Omental fat pad (tissue), 4 donors: ENCODE data around the gene SUPT3H. TPM values are rescaled to one million over a fixed set of nuclear protein-coding genes. Genes with fewer than 3 reads are reported as not detected.

Experiments used
- ATAC-seq: fragments of 150-250 bp; one replicate; pipeline ENCODE4 v1.9.1; 2016; ENCODE audit warnings: mild to moderate bottlenecking, moderate library complexity; ENCODE audit not compliant: low FRiP score
- DNase-seq: peaks from one replicate; pipeline ENCODE4 v3.0.0-alpha.2; 2019; ENCODE audit warnings: low spot score
- total RNA-seq, 4 donors: library from RNA; depleted of rRNA; stranded (reverse); fragments of >200 nt; gene quantifications; one replicate each; pipeline ENCODE4 v1.1.0, GENCODE V29; 2016
- TF ChIP-seq, protein P1 (sequence below), 3 donors: fragments of 450-650 bp; IDR thresholded peaks; one replicate each; pipeline ENCODE4 v1.5.1; 2016 to 2017; ENCODE audit warnings: antibody characterized with exemption in 3 of 3, mild to moderate bottlenecking in 3 of 3, moderate library complexity in 2 of 3

SUPT3H gene
- total RNA-seq, 4 donors from 2014 or later, result 2.2 to 8.4 (median 5.2) TPM

DNA sequence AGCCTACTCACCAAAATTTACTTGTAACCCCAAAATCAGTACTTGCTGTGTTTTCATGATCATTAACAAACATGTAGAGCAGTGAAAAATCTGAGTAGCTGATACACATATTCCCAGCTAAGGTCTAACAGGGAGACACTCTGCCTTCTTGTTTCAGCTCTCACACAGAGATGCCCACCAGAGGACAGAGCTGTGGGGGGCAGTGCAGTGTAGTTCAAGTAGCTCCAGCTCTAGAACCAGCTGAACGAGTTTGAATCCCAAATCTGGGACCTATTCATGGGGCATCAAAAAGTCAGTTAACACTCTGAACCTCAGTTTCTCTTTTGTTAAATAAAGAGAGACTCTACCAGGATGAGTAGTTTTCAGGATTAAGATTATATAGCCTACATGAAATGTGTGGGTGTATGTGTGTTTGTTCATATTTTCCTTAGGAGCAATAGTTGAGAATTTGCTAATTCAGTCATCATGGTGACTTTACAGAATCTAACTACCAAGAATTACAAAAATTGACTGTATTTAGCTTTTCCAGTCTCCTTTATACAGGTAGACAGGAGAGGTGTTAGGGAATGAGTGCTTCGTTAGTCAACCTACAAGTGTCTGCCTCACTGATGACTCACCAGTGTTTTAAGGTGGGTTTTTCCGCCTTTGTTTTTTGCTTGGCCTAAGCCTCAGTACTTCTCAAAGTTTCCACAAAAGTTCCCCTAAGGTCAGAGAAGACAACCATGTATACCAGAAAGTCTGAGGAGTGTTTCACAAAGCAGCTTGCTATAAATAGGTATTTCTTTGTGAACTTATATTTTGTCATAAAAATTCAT lies 213.6 kb downstream of the SUPT3H start:
- TF ChIP-seq, protein P1, sequence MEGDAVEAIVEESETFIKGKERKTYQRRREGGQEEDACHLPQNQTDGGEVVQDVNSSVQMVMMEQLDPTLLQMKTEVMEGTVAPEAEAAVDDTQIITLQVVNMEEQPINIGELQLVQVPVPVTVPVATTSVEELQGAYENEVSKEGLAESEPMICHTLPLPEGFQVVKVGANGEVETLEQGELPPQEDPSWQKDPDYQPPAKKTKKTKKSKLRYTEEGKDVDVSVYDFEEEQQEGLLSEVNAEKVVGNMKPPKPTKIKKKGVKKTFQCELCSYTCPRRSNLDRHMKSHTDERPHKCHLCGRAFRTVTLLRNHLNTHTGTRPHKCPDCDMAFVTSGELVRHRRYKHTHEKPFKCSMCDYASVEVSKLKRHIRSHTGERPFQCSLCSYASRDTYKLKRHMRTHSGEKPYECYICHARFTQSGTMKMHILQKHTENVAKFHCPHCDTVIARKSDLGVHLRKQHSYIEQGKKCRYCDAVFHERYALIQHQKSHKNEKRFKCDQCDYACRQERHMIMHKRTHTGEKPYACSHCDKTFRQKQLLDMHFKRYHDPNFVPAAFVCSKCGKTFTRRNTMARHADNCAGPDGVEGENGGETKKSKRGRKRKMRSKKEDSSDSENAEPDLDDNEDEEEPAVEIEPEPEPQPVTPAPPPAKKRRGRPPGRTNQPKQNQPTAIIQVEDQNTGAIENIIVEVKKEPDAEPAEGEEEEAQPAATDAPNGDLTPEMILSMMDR (IDR thresholded peaks at IDR 0.05), result no peak
- ATAC-seq (no peak), DNase-seq (no peak)

DNA sequence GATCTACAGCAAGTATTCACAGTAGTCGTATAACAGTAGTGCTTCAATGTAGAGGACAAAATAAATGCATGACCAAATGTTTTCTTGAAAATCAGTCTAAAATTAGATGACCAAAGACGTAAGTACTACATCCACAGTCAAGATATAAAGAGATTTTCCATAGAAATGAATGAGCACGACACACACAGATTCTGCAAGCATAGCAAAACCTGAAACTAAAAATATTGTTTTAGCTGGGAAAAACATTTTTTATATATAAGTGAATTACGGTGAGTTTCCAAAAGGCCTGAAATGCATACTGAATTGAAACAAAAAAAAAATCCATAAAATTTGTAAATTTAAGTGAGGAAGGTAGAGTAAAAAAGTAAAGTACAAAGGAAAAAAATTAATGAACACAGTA lies 217.4 kb downstream of the SUPT3H start:
- DNase-seq (no peak), ATAC-seq (no peak)
- TF ChIP-seq, protein P1 (IDR thresholded peaks at IDR 0.05), result no peak

DNA sequence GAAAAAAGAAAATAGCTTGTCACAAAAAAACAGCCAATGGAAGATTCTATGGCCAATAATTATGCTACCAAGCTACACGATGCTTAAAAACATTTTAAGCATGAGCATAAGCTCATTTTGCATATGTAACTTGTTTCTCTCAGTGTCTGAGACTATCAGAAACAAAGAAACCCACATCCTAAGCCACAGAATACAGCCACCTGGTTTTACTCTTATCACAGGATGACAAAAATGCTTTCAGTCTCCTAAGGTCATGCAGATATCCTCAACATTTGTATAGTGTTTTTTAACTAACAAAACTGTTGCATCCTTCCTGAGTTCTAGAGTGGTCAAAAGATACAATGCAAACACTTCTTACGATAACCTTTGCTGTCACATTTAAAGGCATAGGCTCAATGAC lies 221.7 kb downstream of the SUPT3H start:
- TF ChIP-seq, protein P1 (IDR thresholded peaks at IDR 0.05), result no peak
- DNase-seq (no peak), ATAC-seq (no peak)

DNA sequence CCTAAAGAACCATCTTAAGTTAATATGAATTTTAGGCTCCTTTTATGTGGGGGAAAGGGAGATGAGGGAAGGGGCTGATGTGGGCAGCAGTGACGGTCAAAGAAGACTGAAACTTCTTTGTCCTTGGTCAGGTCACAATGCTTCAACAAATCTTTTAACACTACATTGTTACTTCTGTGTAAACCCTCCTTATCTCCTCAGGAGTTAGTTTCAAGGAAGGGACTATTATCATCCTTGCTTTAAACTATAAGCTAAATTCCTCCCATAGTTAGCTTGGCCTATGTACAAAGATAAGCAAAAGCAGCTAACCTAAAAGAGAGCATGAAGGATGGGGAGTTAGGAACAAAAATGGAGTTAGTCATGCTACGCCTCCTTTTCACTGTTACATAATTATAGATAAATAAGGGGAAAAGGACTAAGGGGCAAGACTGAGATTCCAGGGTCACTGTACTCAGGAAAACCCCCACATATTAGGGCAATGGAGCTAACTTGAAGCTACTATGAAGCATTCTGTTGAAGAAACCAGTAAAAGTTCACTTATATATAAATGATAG lies 222.3 kb downstream of the SUPT3H start:
- no peak for ATAC-seq
- no peak for DNase-seq
- TF ChIP-seq, protein P1 (IDR thresholded peaks at IDR 0.05), result no peak

DNA sequence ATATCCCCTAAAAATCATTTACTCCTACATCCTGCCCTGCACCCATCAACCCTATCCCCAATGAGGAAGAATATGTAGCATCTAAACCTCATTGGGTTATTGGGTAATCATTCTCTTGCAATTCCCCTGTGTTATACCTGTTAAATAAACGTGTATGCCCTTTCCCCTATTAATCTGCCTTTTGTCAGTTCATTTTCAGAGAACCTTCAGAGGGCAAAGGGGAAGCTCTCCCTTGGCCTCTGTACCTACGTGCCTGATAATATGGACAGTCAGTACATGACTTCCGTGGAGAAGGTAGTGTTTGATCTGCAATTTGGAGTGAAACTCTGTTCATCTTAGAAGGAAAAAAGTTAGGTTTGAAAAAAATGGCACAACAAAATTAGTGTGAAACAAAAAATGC lies 223.1 kb downstream of the SUPT3H start:
- no peak for ATAC-seq
- TF ChIP-seq, protein P1 (IDR thresholded peaks at IDR 0.05), result no peak
- no peak for DNase-seq

DNA sequence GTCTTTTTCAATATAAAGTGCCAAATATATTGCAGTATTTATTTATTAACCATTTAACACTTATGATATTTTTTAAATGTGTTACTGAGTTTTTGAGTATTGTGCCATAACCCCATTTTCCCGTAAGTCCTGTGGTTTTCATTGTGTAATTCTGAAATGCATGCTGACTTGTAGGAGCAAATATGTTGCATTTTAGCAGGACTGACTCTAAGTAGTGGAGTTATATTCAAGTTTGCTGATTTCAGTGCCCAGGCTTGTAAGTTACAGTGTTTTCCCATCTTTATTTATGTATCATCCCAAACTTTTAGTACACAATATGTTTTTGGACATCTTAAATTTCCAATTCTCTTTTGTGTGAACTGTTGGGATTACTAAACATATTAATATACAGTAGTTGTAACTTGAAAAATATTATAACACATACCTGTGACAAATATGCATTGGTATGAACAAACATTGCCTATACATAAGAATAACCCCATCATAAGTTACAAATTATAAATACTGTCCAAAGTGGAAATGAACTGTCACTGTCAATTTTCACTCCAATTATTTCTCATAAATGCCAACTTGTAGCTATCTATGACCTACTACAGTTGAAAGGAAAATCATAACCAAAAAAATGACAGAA lies 228.9 kb downstream of the SUPT3H start:
- no peak for DNase-seq

More for the DNA sequence above, 228.9 kb downstream of the SUPT3H start:
- TF ChIP-seq, protein P1 (IDR thresholded peaks at IDR 0.05), result no peak
- ATAC-seq, result no peak
